ENCODE measurements around the gene CABLES1. TPM values are rescaled to one million over a fixed set of nuclear protein-coding genes. Genes with fewer than 3 reads are reported as not detected.
A peak's percentile ranks its signal among the peaks of the same experiment; 100 is the strongest.

The CABLES1 gene
- total and polyA plus RNA-seq, 4 donors = 9.9 to 25.7 (median 11.4) TPM

- no peaks in the 10 kb centered on the region for H3K9me3 ChIP-seq (ENCODE audit: control insufficient read depth, low read length)
- peaks cover 0 to 2% of the 10 kb centered on the region in 2 donors for H3K36me3 ChIP-seq (ENCODE audit: control insufficient read depth in 1 of 2, insufficient read depth in 2 of 2, low read length in 1 of 2)
- H3K27ac ChIP-seq (ENCODE audit: low read depth in 1 of 2, low read length in 2 of 2) = no peak overlapping the region
- H3K27me3 ChIP-seq (ENCODE audit: control insufficient read depth in 1 of 2, insufficient read depth in 2 of 2, low read length in 1 of 2) = no peaks in the 10 kb centered on the region
- intact Hi-C loops (cut with DNase I) = no loop called here
- 60 to 61% methylated on average over 22 of the region's 22 CpGs for WGBS, 2 donors
- ATAC-seq (ENCODE audit: low FRiP score) (no peak), DNase-seq (no peak)
- H3K4me1 ChIP-seq (ENCODE audit: control insufficient read depth in 1 of 2, insufficient read depth in 2 of 2, low read length in 2 of 2) = no peaks in the 10 kb centered on the region
- no peak overlapping the region for H3K4me3 ChIP-seq (ENCODE audit: low read length in 2 of 2)
Observed at GRCh38 chr18:23196119-23197007, 61.1 kb downstream of the CABLES1 start.

GRCh38 chr18:23198217-23198845 lies 63.0 kb downstream of the CABLES1 start:
- Histone ChIP-seq H3K36me3 (ENCODE audit: control insufficient read depth in 1 of 2, insufficient read depth in 2 of 2, low read length in 1 of 2) (peaks cover 0 to 2% of the 10 kb centered on the region in 2 donors), H3K9me3 (ENCODE audit: control insufficient read depth, low read length) (no peaks in the 10 kb centered on the region), H3K27me3 (ENCODE audit: control insufficient read depth in 1 of 2, insufficient read depth in 2 of 2, low read length in 1 of 2) (no peaks in the 10 kb centered on the region), H3K27ac (ENCODE audit: low read depth in 1 of 2, low read length in 2 of 2) (no peak overlapping the region), H3K4me1 (ENCODE audit: control insufficient read depth in 1 of 2, insufficient read depth in 2 of 2, low read length in 2 of 2) (no peaks in the 10 kb centered on the region), H3K4me3 (ENCODE audit: low read length in 2 of 2) (no peak overlapping the region)
- ATAC-seq (ENCODE audit: low FRiP score) (no peak), DNase-seq (no peak)
- WGBS, 2 donors = 91% methylated on average over 5 of the region's 5 CpGs
- intact Hi-C loops (cut with DNase I) = no loop called here

- H3K27me3 ChIP-seq (ENCODE audit: control insufficient read depth in 1 of 2, insufficient read depth in 2 of 2, low read length in 1 of 2) = no peaks in the 10 kb centered on the region
- 86 to 87% methylated on average over 8 of the region's 8 CpGs for WGBS, 2 donors
- peaks cover 0 to 2% of the 10 kb centered on the region in 2 donors for H3K36me3 ChIP-seq (ENCODE audit: control insufficient read depth in 1 of 2, insufficient read depth in 2 of 2, low read length in 1 of 2)
- H3K27ac ChIP-seq (ENCODE audit: low read depth in 1 of 2, low read length in 2 of 2) = no peak overlapping the region
- intact Hi-C loops (cut with DNase I) = no loop called here
- H3K4me1 ChIP-seq (ENCODE audit: control insufficient read depth in 1 of 2, insufficient read depth in 2 of 2, low read length in 2 of 2) = no peaks in the 10 kb centered on the region
- no peak overlapping the region for H3K4me3 ChIP-seq (ENCODE audit: low read length in 2 of 2)
- DNase-seq (no peak), ATAC-seq (ENCODE audit: low FRiP score) (no peak)
- H3K9me3 ChIP-seq (ENCODE audit: control insufficient read depth, low read length) = no peaks in the 10 kb centered on the region
Observed at GRCh38 chr18:23200756-23201155, 65.5 kb downstream of the CABLES1 start.

DNA sequence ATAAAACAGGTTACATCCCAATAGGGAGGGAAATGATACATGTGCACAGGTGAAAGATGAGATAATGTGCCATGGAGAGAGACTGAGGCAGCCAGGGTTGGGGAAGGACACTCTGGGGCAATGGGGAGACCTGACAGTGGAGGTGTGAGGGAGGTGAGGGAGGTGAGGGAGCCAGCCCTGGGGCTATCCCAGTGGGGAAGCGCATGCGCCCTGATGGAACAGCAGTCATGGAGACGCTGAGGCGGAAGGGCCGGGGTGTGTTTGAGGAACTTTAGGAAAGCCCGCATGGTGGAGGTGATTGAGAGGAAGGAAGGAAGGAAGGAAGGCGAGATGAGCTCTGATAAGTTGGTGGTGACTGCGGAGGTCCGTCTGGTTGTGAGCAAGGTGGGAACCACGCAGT lies 66.5 kb downstream of the CABLES1 start:
- DNase-seq = no peak
- no peak for ATAC-seq (ENCODE audit: low FRiP score)
- no peak overlapping the region for H3K4me3 ChIP-seq (ENCODE audit: low read length in 2 of 2)

GRCh38 chr18:23203891-23204432 lies 68.7 kb downstream of the CABLES1 start:
- 55% methylated on average over 15 of the region's 15 CpGs for WGBS, 2 donors
- no peak for DNase-seq
- no peak for ATAC-seq (ENCODE audit: low FRiP score)

More for the DNA sequence above, 66.5 kb downstream of the CABLES1 start:
- no peak overlapping the region for H3K27ac ChIP-seq (ENCODE audit: low read depth in 1 of 2, low read length in 2 of 2)
- H3K9me3 ChIP-seq (ENCODE audit: control insufficient read depth, low read length) = no peaks in the 10 kb centered on the region
- intact Hi-C loops (cut with DNase I) = no loop called here
- H3K4me1 ChIP-seq (ENCODE audit: control insufficient read depth in 1 of 2, insufficient read depth in 2 of 2, low read length in 2 of 2) = no peaks in the 10 kb centered on the region
- H3K36me3 ChIP-seq (ENCODE audit: control insufficient read depth in 1 of 2, insufficient read depth in 2 of 2, low read length in 1 of 2) = peaks cover 0 to 2% of the 10 kb centered on the region in 2 donors
- H3K27me3 ChIP-seq (ENCODE audit: control insufficient read depth in 1 of 2, insufficient read depth in 2 of 2, low read length in 1 of 2) = no peaks in the 10 kb centered on the region
- 97 to 99% methylated on average over 10 of the region's 10 CpGs for WGBS, 2 donors

GRCh38 chr18:23204589-23205235 lies 69.4 kb downstream of the CABLES1 start:
- ATAC-seq (ENCODE audit: low FRiP score) (no peak), DNase-seq (no peak)
- H3K4me1 ChIP-seq (ENCODE audit: control insufficient read depth in 1 of 2, insufficient read depth in 2 of 2, low read length in 2 of 2) = no peaks in the 10 kb centered on the region
- no peak overlapping the region for H3K27ac ChIP-seq (ENCODE audit: low read depth in 1 of 2, low read length in 2 of 2)
- no peaks in the 10 kb centered on the region for H3K9me3 ChIP-seq (ENCODE audit: control insufficient read depth, low read length)
- H3K36me3 ChIP-seq (ENCODE audit: control insufficient read depth in 1 of 2, insufficient read depth in 2 of 2, low read length in 1 of 2) = no peaks in the 10 kb centered on the region
- no peak overlapping the region for H3K4me3 ChIP-seq (ENCODE audit: low read length in 2 of 2)
- no peaks in the 10 kb centered on the region for H3K27me3 ChIP-seq (ENCODE audit: control insufficient read depth in 1 of 2, insufficient read depth in 2 of 2, low read length in 1 of 2)
- intact Hi-C loops (cut with DNase I) = no loop called here
- 84 to 88% methylated on average over 9 to 10 of the region's 10 CpGs for WGBS, 2 donors

More at GRCh38 chr18:23203891-23204432, 68.7 kb downstream of the CABLES1 start:
- Histone ChIP-seq H3K27ac (ENCODE audit: low read depth in 1 of 2, low read length in 2 of 2) (peak overlapping the region in 1 of 2 donors; percentile 16), H3K4me1 (ENCODE audit: control insufficient read depth in 1 of 2, insufficient read depth in 2 of 2, low read length in 2 of 2) (no peaks in the 10 kb centered on the region), H3K36me3 (ENCODE audit: control insufficient read depth in 1 of 2, insufficient read depth in 2 of 2, low read length in 1 of 2) (no peaks in the 10 kb centered on the region), H3K27me3 (ENCODE audit: control insufficient read depth in 1 of 2, insufficient read depth in 2 of 2, low read length in 1 of 2) (no peaks in the 10 kb centered on the region), H3K9me3 (ENCODE audit: control insufficient read depth, low read length) (no peaks in the 10 kb centered on the region), H3K4me3 (ENCODE audit: low read length in 2 of 2) (no peak overlapping the region)
- intact Hi-C loops (cut with DNase I) = no loop called here

- 63 to 74% methylated on average over 9 of the region's 9 CpGs for WGBS, 2 donors
- intact Hi-C loops (cut with DNase I) = no loop called here
Observed at GRCh38 chr18:23205980-23206379, 70.7 kb downstream of the CABLES1 start.

GRCh38 chr18:23207191-23207955 lies 72.1 kb downstream of the CABLES1 start:
- WGBS, 2 donors = 87 to 90% methylated on average over 9 of the region's 9 CpGs
- intact Hi-C loops (cut with DNase I) = no loop called here
- Histone ChIP-seq H3K4me3 (ENCODE audit: low read length in 2 of 2) (no peak overlapping the region), H3K36me3 (ENCODE audit: control insufficient read depth in 1 of 2, insufficient read depth in 2 of 2, low read length in 1 of 2) (no peaks in the 10 kb centered on the region), H3K27me3 (ENCODE audit: control insufficient read depth in 1 of 2, insufficient read depth in 2 of 2, low read length in 1 of 2) (no peaks in the 10 kb centered on the region), H3K27ac (ENCODE audit: low read depth in 1 of 2, low read length in 2 of 2) (no peak overlapping the region), H3K9me3 (ENCODE audit: control insufficient read depth, low read length) (no peaks in the 10 kb centered on the region), H3K4me1 (ENCODE audit: control insufficient read depth in 1 of 2, insufficient read depth in 2 of 2, low read length in 2 of 2) (no peaks in the 10 kb centered on the region)
- DNase-seq (no peak), ATAC-seq (ENCODE audit: low FRiP score) (no peak)

More at GRCh38 chr18:23205980-23206379, 70.7 kb downstream of the CABLES1 start:
- Histone ChIP-seq H3K9me3 (ENCODE audit: control insufficient read depth, low read length) (no peaks in the 10 kb centered on the region), H3K36me3 (ENCODE audit: control insufficient read depth in 1 of 2, insufficient read depth in 2 of 2, low read length in 1 of 2) (no peaks in the 10 kb centered on the region), H3K4me1 (ENCODE audit: control insufficient read depth in 1 of 2, insufficient read depth in 2 of 2, low read length in 2 of 2) (no peaks in the 10 kb centered on the region), H3K27me3 (ENCODE audit: control insufficient read depth in 1 of 2, insufficient read depth in 2 of 2, low read length in 1 of 2) (no peaks in the 10 kb centered on the region), H3K4me3 (ENCODE audit: low read length in 2 of 2) (no peak overlapping the region), H3K27ac (ENCODE audit: low read depth in 1 of 2, low read length in 2 of 2) (no peak overlapping the region)
- no peak for ATAC-seq (ENCODE audit: low FRiP score)
- DNase-seq = no peak
